ACC112 (cell line): ENCODE results near the gene HES6.
A peak's percentile ranks its signal among the peaks of the same experiment; 100 is the strongest.

Source experiments
- H2AFZ ChIP-seq: fragments of 200-600 bp; sonication (generic); one replicate; pipeline ENCODE4 v1.6.0; 2017; ENCODE audit warnings: antibody characterized with exemption, low read length; ENCODE audit not compliant: unreplicated experiment
- H3K27ac ChIP-seq: fragments of 200-600 bp; sonication (generic); 2 replicates; pipeline ENCODE4 v1.5.1; 2014; ENCODE audit warnings: low read depth, mild to moderate bottlenecking, antibody characterized with exemption, low read length, moderate library complexity
- H3K27me3 ChIP-seq: fragments of 200-600 bp; sonication (generic); 2 replicates; pipeline ENCODE4 v1.6.1; 2014; ENCODE audit warnings: mild to moderate bottlenecking, antibody characterized with exemption, low read length, moderate library complexity, mixed read lengths; ENCODE audit not compliant: insufficient read depth
- H3K36me3 ChIP-seq: fragments of 200-600 bp; sonication (generic); 2 replicates; pipeline ENCODE4 v1.6.1; 2016; ENCODE audit warnings: mild to moderate bottlenecking, antibody characterized with exemption, low read length, moderate library complexity, mixed read lengths; ENCODE audit not compliant: insufficient read depth
- H3K4me1 ChIP-seq: fragments of 200-600 bp; sonication (generic); one replicate; pipeline ENCODE4 v1.6.1; 2016; ENCODE audit warnings: low read length, mixed read lengths; ENCODE audit not compliant: insufficient read depth, unreplicated experiment, control insufficient read depth
- H3K4me3 ChIP-seq: fragments of 200-600 bp; sonication (generic); 2 replicates; pipeline ENCODE4 v1.5.1; 2014; ENCODE audit warnings: mild to moderate bottlenecking, low read depth, low read length
- H3K79me2 ChIP-seq: fragments of 200-600 bp; sonication (generic); one replicate; pipeline ENCODE4 v1.6.0; 2016; ENCODE audit warnings: low read length; ENCODE audit not compliant: control insufficient read depth, unreplicated experiment, insufficient read depth

The HES6 gene

DNA sequence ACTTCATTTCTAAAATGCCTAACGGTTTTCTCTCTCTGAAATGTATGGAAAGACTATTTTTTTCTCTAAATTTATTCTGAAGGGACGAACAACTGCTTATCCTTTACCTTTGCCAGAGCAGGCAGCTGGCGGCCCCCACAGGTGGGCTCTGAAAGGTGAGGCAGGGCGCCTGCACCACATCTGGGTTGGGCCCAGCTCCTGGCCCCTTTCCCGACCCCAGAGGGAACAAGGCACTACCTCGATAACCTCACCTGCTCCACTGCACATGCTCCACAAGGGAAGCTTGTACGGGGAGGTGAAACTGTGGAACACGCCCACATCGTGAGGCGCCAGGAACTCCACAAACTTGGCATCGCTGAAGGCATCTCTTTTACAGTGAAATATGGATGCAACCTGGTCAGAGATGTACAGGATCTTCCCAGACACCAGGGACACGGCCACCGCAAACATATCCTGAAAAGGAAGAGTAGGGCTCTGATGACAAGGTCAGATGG lies 31.3 kb upstream of the HES6 start:
- Histone ChIP-seq H2AFZ (no peak overlapping the region), H3K27me3 (no peaks in the 10 kb centered on the region), H3K4me1 (no peaks in the 10 kb centered on the region), H3K27ac (no peak overlapping the region), H3K4me3 (no peak overlapping the region), H3K79me2 (no peaks in the 10 kb centered on the region), H3K36me3 (no peaks in the 10 kb centered on the region)

- no peak overlapping the region for H3K27ac ChIP-seq
- no peaks in the 10 kb centered on the region for H3K79me2 ChIP-seq
- no peaks in the 10 kb centered on the region for H3K4me1 ChIP-seq
- H3K36me3 ChIP-seq = no peaks in the 10 kb centered on the region
- H2AFZ ChIP-seq = no peak overlapping the region
- H3K27me3 ChIP-seq = no peaks in the 10 kb centered on the region
- no peak overlapping the region for H3K4me3 ChIP-seq
Observed at GRCh38 chr2:238270606-238271005, 30.8 kb upstream of the HES6 start.

GRCh38 chr2:238269741-238270140 lies 29.9 kb upstream of the HES6 start:
- Histone ChIP-seq H3K27me3 (no peaks in the 10 kb centered on the region), H3K36me3 (no peaks in the 10 kb centered on the region), H3K27ac (no peak overlapping the region), H3K79me2 (no peaks in the 10 kb centered on the region), H3K4me1 (no peaks in the 10 kb centered on the region), H2AFZ (no peak overlapping the region), H3K4me3 (no peak overlapping the region)

GRCh38 chr2:238267884-238268680 lies 28.2 kb upstream of the HES6 start:
- no peak overlapping the region for H2AFZ ChIP-seq
- no peak overlapping the region for H3K4me3 ChIP-seq
- H3K4me1 ChIP-seq = peaks cover 3% of the 10 kb centered on the region
- no peak overlapping the region for H3K27ac ChIP-seq
- H3K36me3 ChIP-seq = no peaks in the 10 kb centered on the region
- no peaks in the 10 kb centered on the region for H3K27me3 ChIP-seq
- no peaks in the 10 kb centered on the region for H3K79me2 ChIP-seq

- Histone ChIP-seq H3K4me1 (peaks cover 4% of the 10 kb centered on the region), H3K4me3 (no peak overlapping the region), H3K27ac (no peak overlapping the region), H3K79me2 (no peaks in the 10 kb centered on the region), H2AFZ (no peak overlapping the region), H3K36me3 (no peaks in the 10 kb centered on the region), H3K27me3 (no peaks in the 10 kb centered on the region)
Observed at GRCh38 chr2:238267341-238267710, 27.5 kb upstream of the HES6 start.

- Histone ChIP-seq H2AFZ (no peak overlapping the region), H3K4me3 (no peak overlapping the region), H3K4me1 (peaks cover 4% of the 10 kb centered on the region), H3K36me3 (no peaks in the 10 kb centered on the region), H3K79me2 (no peaks in the 10 kb centered on the region), H3K27me3 (no peaks in the 10 kb centered on the region), H3K27ac (no peak overlapping the region)
Observed at GRCh38 chr2:238265605-238266004, 25.8 kb upstream of the HES6 start.

GRCh38 chr2:238264072-238264460 lies 24.2 kb upstream of the HES6 start:
- no peak overlapping the region for H2AFZ ChIP-seq
- no peak overlapping the region for H3K27ac ChIP-seq

DNA sequence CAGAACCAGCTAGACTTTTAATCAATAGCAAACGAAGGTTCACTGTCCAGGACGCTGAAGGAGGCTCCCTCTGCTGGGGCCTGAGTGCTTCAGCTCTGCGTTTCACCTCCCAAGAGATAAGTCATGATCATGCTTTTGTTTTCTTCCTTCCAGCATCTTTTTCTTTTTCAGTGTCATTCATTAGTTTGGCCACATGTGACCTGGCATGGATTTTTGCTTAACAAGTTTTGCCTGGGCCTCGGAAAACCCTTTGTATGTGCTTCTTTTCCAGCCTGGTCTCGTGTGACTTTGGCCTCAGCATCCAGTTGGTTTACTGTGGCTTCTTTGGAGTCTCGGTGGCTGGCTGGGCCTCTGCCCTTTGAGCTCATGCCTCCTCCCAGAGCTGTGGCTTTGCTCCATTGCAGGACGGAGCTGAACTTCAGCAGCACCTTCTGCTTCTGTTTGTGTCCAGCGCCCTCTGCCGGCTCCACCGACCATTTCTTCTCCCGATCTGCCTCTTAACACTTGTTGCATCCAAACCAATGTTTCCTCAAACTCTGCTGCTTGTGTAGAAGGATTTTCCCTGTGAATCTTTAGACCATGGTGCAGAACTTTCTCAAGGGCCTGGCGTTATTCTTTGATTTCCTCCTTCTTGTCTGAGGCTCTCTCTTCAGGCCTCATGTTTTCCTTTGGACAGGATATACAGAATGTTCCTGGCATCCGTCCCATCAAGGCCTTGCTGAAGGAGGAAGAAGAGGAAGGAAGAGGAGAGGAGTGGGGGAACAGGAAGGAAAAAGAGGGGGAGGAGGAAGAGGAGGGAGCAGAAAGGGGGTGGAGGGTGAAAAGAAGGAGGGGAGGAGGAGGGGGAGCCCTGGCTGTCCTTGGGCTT lies 23.6 kb upstream of the HES6 start:
- no peaks in the 10 kb centered on the region for H3K36me3 ChIP-seq
- no peaks in the 10 kb centered on the region for H3K27me3 ChIP-seq
- peaks cover 4% of the 10 kb centered on the region for H3K4me1 ChIP-seq
- H3K79me2 ChIP-seq = no peaks in the 10 kb centered on the region
- peak overlapping the region; percentile 62 for H2AFZ ChIP-seq
- no peak overlapping the region for H3K4me3 ChIP-seq
- peak overlapping the region; percentile 27; the same call in 1 of the 2 replicates for H3K27ac ChIP-seq

More at GRCh38 chr2:238264072-238264460, 24.2 kb upstream of the HES6 start:
- no peaks in the 10 kb centered on the region for H3K27me3 ChIP-seq
- H3K36me3 ChIP-seq = no peaks in the 10 kb centered on the region
- no peaks in the 10 kb centered on the region for H3K79me2 ChIP-seq
- peaks cover 4% of the 10 kb centered on the region for H3K4me1 ChIP-seq
- H3K4me3 ChIP-seq = no peak overlapping the region

GRCh38 chr2:238262496-238263122 lies 22.8 kb upstream of the HES6 start:
- H3K79me2 ChIP-seq = no peaks in the 10 kb centered on the region
- H3K4me3 ChIP-seq = no peak overlapping the region
- peaks cover 4% of the 10 kb centered on the region for H3K4me1 ChIP-seq
- no peaks in the 10 kb centered on the region for H3K27me3 ChIP-seq
- H2AFZ ChIP-seq = no peak overlapping the region
- no peaks in the 10 kb centered on the region for H3K36me3 ChIP-seq
- H3K27ac ChIP-seq = no peak overlapping the region

- no peak overlapping the region for H3K4me3 ChIP-seq
- no peaks in the 10 kb centered on the region for H3K79me2 ChIP-seq
- H3K36me3 ChIP-seq = no peaks in the 10 kb centered on the region
- H3K27ac ChIP-seq = no peak overlapping the region
- H2AFZ ChIP-seq = no peak overlapping the region
- peaks cover 4% of the 10 kb centered on the region for H3K4me1 ChIP-seq
- no peaks in the 10 kb centered on the region for H3K27me3 ChIP-seq
Observed at GRCh38 chr2:238261718-238262375, 22.0 kb upstream of the HES6 start.
